NB4 (cell line): ENCODE data around the gene JAG2.

Experiments used
- POLR2A ChIP-seq: IDR thresholded peaks from 2 replicates; pipeline ENCODE4 v1.6.1; 2011; ENCODE audit warnings: mild to moderate bottlenecking; ENCODE audit not compliant: insufficient read length; ENCODE audit errors: extremely low read depth
- TF ChIP-seq, protein P1 (sequence below): IDR thresholded peaks from one replicate; pipeline ENCODE4 v1.5.1; 2012; ENCODE audit warnings: low read depth, low read length
- TF ChIP-seq, protein P2 (sequence below): IDR thresholded peaks from 2 replicates; pipeline ENCODE4 v1.6.1; 2011; ENCODE audit warnings: low read depth, low read length

DNA sequence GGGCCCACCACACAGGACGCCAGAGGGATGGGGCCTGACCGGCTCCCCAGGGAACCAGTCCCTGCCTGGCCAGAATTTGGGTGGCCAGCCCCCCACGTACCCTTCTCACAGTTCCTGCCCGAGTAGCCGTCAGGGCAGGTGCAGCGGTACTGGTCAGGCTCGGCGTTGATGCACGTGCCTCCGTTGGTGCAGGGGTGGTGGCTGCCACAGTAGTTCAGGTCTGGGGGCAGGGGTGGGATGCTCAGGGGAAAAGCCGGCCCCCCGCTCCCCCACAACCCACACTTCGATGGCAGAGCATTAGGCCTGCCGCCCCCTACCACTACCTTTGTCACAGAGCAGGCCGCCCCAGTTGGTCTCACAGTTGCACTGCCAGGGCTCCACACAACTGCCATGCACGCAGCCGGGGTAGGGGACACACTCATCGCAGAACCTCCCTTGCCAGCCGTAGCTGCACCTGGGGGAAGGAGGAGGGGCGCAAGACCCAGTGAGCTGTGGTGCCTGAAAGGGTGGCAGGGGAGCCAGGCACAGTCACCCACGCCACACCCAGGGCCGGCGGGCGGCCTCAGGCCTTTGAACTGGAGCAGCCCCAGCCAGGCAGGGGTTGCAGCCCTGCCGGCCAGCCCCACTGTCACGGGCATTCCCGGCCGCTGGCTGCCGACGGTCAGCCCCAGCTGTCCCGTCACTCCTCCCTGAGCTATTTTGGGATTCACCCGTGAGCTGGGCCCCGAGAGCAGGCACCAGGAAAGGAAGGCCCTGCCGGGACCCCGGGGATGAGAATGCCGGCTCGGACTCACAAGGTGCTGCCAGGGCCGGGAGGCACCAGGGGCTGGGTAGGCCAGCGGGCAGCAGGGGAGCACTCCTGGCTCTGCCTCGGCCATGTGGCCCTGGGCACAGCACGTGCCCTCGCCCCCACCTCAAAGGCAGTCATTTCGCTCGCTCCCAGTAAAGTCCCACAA, 16.5 kb downstream of the JAG2 start:
- TF ChIP-seq, protein P1, sequence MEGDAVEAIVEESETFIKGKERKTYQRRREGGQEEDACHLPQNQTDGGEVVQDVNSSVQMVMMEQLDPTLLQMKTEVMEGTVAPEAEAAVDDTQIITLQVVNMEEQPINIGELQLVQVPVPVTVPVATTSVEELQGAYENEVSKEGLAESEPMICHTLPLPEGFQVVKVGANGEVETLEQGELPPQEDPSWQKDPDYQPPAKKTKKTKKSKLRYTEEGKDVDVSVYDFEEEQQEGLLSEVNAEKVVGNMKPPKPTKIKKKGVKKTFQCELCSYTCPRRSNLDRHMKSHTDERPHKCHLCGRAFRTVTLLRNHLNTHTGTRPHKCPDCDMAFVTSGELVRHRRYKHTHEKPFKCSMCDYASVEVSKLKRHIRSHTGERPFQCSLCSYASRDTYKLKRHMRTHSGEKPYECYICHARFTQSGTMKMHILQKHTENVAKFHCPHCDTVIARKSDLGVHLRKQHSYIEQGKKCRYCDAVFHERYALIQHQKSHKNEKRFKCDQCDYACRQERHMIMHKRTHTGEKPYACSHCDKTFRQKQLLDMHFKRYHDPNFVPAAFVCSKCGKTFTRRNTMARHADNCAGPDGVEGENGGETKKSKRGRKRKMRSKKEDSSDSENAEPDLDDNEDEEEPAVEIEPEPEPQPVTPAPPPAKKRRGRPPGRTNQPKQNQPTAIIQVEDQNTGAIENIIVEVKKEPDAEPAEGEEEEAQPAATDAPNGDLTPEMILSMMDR: no peak
- no peak for TF ChIP-seq POLR2A
- TF ChIP-seq, protein P2, sequence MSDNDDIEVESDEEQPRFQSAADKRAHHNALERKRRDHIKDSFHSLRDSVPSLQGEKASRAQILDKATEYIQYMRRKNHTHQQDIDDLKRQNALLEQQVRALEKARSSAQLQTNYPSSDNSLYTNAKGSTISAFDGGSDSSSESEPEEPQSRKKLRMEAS: no peak
